SK-MEL-5 (cell line): Measurements from ENCODE around the gene MCCC1. TPM values are rescaled to one million over a fixed set of nuclear protein-coding genes. Genes with fewer than 3 reads are reported as not detected.
"Not testable (repeated sequence)": the region's sequence is repeated elsewhere in the genome, so short reads cannot be mapped to it uniquely, and the experiment has no call there.

Experiments used
- DNase-seq: peaks from one replicate; pipeline ENCODE4 v3.0.0-alpha.2; 2016; ENCODE audit warnings: low read depth, low spot score
- in situ Hi-C: cut with HindIII; loops from 2 replicates; pipeline ENCODE4 v1.10.0; 2016; ENCODE audit warnings: low sequenced_read_pairs, high pct_unique_total_duplicates, low pct_unique_long_range_greater_than_20kb
- total RNA-seq: library from RNA; depleted of rRNA; stranded (reverse); fragments of >200 nt; shearing (Covaris generic); gene quantifications from 2 replicates; pipeline ENCODE4 v1.2.3, GENCODE V29; 2014

Gene MCCC1
- total RNA-seq, 1 experiment from 2014 or later = 28.3 TPM

DNA sequence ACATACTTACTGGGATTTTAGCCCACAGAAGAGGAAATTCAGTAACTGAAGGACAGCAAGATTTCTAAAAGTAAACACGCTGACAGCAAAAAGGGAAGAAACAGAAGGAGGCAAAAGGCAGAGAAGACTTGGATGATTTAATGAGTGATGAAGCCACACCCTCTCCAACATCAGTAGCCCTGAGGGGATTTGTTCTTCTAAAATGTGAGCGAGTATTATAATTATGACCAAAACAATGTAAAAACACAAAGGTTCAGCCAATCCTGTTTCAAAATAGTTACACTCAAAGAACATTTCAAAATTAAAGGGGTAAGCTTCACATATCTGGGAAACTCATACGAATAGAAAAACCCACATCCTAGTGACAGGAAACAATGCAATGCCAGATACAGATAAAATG is 25.0 kb downstream of the MCCC1 start:
- in situ Hi-C loops = no loop called here
- DNase-seq = no peak

GRCh38 chr3:183073839-183074238 is 25.5 kb downstream of the MCCC1 start:
- DNase-seq = peak; percentile 39
- in situ Hi-C loops = no loop called here

GRCh38 chr3:183070892-183071291 is 28.4 kb downstream of the MCCC1 start:
- in situ Hi-C loops = no loop called here
- DNase-seq = no peak

- in situ Hi-C loops = no loop called here
- DNase-seq = peak; percentile 49
Observed at GRCh38 chr3:183069086-183069485, 30.2 kb downstream of the MCCC1 start.

- in situ Hi-C loops, DNase-seq: not testable (repeated sequence)
Observed at GRCh38 chr3:183066891-183067290, 32.4 kb downstream of the MCCC1 start.

DNA sequence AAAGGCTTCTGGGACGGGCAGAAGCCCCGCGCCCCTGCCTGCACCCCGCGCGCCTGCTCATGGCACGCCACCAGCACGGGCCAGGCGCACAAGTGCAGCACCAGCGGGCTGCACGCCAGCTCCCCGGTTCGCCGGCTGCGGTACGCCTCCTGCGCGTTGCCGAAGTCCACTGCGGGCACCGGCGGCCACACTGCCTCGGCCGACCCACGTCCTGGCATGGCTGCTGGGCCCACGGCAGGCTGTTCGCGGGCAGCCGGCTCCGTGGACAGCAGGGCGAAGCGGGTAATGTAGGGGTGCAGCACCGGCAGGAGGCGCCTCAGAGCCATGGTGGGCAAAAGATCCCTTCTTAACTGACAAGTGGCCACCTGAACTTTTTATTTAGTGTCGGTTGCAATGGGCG is 34.8 kb downstream of the MCCC1 start:
- no peak for DNase-seq
- in situ Hi-C loops = no loop called here

DNA sequence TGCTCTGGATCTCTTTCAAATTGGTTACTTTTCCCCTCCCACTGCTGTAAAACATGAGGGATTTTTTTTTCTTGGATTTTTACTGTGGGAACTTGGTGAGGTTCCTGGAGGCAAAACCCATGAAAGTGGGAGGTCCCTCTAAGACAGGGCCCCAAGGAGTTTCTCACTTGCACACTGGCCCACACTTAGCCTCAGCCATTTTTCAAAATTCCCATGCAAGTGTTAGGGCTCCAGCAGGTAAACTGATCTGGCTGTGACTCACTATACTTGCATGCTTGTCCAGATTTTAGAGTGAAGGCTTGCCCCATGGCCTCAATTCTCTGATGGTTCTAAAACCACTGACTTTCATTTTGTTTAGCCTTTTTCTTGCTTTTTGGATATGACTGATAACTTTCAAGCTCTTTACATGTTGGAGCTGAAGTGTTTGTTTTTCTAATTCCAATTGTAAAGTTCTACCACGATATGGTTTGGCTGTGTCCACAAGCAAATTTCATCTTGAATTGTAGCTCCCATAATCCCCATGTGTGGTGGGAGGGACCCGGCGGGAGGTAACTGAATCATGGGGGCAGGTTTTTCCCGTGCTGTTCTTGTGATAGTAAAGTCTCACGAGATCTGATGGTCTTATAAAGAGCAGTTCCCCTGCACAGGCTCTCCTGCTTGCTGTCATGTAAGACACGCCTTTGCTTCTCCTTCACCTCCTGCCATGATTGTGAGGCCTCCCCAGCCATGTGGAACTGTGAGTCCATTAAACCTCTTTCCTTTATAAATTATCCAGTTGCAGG is 37.7 kb downstream of the MCCC1 start:
- DNase-seq = no peak
- in situ Hi-C loops = no loop called here

DNA sequence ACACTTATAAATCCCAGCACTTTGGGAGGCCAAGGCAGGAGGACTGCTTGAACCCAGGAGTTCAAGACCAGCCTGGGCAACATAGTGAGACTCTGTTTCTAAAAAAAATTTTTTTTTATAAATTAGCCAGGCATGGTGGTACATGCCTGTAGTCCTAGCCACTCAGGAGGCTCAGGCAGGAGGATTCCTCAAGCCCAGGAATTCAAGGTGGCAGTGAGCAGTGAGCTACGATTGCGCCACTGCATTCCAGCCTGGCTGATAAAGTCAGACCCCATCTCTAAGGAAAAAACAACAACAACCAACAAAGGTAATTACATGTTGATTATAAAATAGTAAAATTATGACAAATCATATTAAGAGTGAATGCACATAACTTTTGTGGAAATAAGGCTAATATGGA is 40.9 kb downstream of the MCCC1 start:
- in situ Hi-C loops = no loop called here

GRCh38 chr3:183050706-183051105 is 48.6 kb downstream of the MCCC1 start:
- no peak for DNase-seq
- in situ Hi-C loops = no loop called here

More for the DNA sequence above, 40.9 kb downstream of the MCCC1 start:
- DNase-seq = no peak

DNA sequence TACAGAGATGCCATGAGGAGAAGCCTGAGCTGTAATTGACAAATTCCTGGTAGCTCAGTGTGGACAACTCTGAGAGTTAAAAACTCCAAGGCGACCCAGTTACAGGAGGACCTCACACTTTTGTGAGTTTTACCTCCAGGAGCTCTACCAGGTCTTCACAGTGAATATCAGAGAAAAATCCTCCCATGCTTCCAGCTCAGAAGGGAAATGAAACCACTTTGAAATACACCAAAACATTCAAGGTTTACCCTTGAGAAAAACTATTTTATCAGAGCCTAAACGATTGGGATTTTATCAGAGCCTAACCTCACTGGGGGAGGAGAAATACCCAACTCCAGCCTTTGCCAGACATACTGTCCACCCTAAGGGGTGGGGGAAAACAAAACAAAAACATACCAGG is 52.4 kb downstream of the MCCC1 start:
- in situ Hi-C loops = no loop called here

DNA sequence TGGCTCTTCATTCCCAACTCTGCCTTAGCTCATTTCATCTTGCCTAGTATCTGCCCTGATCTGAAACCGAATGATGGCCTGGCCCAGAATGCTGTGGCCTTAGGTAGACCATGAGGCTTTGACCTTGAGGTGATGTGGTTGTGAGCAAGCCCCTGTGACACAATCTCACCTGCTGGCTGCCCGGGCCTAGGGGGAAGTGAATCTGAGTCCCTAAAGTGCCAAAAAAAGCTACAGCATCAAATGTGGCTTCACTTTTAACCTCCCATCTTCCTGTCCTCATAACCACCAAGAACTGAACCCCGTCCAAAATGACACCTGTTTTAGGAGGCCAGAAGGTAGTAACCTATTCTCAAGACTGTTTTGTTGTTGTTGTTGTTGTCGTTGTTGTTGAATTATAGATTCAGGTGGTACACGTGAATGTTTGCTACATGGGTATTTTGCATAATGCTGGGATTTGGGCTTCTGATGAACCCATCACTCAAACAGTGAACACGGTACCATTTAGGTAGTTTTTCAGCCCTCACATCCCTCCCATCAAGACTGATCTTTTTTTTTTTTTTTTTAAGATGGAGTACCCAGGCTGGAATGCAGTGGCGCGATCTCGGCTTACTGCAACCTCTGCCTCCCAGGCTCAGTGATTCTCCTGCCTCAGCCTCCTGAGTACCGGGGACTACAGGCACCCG is 54.6 kb downstream of the MCCC1 start:
- in situ Hi-C loops = no loop called here
- DNase-seq = no peak

More for the DNA sequence above, 52.4 kb downstream of the MCCC1 start:
- DNase-seq = no peak

GRCh38 chr3:183038757-183039156 is 60.5 kb downstream of the MCCC1 start:
- no peak for DNase-seq
- in situ Hi-C loops = no loop called here

DNA sequence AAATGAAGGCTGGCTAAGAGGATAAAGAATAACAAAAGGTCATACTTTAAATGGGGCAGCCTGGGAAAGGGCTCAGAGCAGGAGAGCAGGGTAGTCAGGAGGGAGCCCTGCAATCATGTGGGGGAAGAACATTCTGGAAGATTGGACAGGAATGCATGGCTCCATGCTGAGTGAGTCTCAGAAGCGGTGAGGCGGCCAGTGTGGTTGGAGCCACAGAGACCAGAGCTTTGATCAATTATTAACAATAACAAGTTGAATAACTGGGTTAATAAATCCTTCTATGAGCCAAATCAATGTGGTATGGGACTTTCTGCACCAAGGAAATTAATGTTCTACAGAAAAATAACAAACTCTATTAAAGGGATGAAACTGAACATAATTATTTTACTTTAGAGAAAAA is 61.1 kb downstream of the MCCC1 start:
- DNase-seq = no peak
- in situ Hi-C loops = no loop called here

- in situ Hi-C loops = no loop called here
- no peak for DNase-seq
Observed at GRCh38 chr3:183033746-183034145, 65.5 kb downstream of the MCCC1 start.

DNA sequence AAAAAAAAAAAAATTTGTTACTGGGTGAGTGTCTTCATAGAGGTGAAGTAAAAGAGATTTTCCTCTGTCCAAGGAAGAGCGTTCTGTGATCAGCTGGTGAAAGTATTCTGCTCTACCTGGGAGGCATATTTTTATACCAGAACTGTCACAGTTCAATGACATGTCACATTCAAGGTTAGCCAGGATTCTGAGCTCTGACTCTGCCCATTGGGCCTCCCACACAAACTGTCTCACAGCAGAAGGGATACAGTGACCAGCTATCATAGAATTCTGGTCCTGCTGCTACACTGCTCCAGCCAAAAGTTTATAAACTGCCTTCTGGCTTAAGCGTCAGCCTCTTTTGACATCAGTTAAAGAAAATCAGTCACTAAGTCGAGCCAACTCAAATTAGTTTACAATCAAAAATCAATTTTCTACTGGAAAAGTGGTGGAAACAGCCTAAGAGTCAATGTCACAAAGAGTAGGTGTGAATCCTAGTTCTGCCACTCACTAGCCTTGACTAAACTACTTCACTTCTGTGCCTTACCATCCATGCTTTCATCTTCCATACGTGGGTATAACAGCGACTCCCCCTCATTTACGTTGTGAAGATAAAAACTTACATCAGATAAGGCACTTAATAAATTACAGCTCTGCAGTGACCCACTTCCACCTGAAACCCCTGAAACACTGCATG is 66.3 kb downstream of the MCCC1 start:
- in situ Hi-C loops = no loop called here
- DNase-seq = no peak

GRCh38 chr3:183031826-183032225 is 67.5 kb downstream of the MCCC1 start:
- no peak for DNase-seq
- in situ Hi-C loops = no loop called here

- DNase-seq = no peak
- in situ Hi-C loops = no loop called here
Observed at GRCh38 chr3:183028416-183028815, 70.9 kb downstream of the MCCC1 start.

- DNase-seq = no peak
- in situ Hi-C loops = no loop called here
Observed at GRCh38 chr3:183027276-183027675, 72.0 kb downstream of the MCCC1 start.
